Renal cortical epithelial cell (primary cell): ENCODE data around the gene CEACAM16. TPM values are rescaled to one million over a fixed set of nuclear protein-coding genes. Genes with fewer than 3 reads are reported as not detected.

Experiments used
- DNase-seq: peaks from one replicate; pipeline ENCODE4 v3.0.0-alpha.2; 2011; ENCODE audit warnings: low read depth
- total RNA-seq: library from RNA; depleted of rRNA; stranded (reverse); fragments of >200 nt; gene quantifications from 2 replicates; pipeline ENCODE4 v1.2.3, GENCODE V29; 2014

The CEACAM16 gene
- total RNA-seq, 1 donor from 2014 or later, result not detected

- no peak for DNase-seq
Observed at GRCh38 chr19:44725251-44725650, 26.3 kb downstream of the CEACAM16 start.

GRCh38 chr19:44725684-44726083, 26.7 kb downstream of the CEACAM16 start:
- DNase-seq, result no peak

- DNase-seq, result no peak
Observed at GRCh38 chr19:44726465-44726864, 27.5 kb downstream of the CEACAM16 start.

- DNase-seq, result no peak
Observed at GRCh38 chr19:44728178-44728577, 29.2 kb downstream of the CEACAM16 start.

DNA sequence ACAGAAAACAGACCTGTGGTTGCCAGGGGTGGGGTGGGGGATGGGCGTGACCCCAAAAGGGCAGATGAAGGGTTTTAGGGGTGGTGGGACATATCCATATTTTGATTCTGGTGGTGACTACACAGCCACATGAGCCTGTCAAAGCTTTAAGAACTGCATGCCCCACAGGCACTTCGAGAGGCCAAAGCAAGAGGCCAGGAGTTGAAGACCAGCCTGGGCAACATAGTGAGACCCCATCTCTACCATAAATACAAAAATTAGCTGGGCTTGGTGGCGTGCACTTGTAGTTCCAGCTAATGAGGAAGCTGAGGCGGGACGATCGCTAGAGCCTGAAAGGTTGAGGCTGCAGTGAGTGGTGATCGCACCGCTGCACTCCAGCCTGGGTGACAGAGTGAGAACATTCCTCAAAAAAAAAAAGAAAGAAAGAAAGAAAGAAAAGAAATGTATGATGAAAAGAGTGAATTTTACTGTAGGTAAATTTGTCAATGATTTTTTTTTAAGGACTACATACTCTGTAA, 30.6 kb downstream of the CEACAM16 start:
- no peak for DNase-seq

- DNase-seq, result no peak
Observed at GRCh38 chr19:44731081-44731480, 32.1 kb downstream of the CEACAM16 start.

DNA sequence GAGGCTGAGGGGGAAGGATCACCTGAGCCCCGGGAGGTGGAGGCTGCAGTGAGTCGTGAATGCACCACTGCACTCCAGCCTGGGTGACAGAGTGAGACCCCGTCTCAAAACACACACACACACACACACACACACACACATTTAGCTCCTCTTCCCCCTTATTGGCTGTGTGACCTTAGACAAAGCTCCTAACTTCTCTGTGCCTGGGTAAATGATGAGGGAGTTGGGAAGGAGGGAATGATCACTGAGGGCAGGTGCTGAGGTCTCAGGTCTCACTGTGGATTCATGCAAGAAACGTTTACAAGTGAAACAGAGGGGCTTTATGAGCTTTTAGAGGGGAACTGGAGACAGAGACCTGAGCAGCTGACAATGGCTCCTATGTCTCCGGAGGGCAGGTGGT, 32.7 kb downstream of the CEACAM16 start:
- no peak for DNase-seq

- DNase-seq, result no peak
Observed at GRCh38 chr19:44732235-44733014, 33.5 kb downstream of the CEACAM16 start.

DNA sequence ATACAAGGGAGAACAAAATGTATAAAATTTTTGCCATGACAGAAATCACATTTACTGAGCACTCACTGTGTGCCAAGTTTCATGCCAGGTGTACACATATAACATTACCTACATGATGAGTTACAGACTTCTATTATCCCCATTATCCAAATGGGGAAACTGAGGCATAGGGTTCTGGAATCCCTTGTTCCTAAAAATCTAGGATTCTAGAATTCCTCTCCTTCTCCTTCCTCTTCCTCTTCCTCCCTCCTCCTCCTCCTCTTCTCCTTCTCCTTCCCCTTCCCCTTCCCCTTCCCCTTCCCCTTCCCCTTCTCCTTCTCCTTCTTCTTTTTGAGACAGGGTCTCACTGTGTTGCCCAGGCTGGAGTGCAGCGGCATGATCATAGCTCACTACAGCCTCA, 35.4 kb downstream of the CEACAM16 start:
- DNase-seq, result no peak

DNA sequence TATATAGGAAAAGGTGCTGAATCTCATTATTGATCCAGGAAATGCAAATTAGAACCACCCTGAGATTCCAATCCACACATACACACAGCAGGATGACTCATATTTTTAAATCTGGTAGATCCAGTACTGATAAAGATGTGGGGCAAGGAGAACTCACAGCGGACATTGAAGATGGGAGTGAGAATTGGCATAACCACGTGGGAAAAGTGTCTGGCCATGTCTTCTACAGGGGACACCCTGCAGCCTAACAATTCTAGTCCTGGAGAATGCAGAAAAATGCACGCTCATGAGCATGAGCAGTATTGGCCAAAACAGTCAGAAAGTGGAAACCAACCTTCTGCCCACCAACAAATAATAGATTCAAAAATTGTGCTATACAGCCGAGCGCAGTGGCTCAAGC, 36.1 kb downstream of the CEACAM16 start:
- DNase-seq, result no peak

DNA sequence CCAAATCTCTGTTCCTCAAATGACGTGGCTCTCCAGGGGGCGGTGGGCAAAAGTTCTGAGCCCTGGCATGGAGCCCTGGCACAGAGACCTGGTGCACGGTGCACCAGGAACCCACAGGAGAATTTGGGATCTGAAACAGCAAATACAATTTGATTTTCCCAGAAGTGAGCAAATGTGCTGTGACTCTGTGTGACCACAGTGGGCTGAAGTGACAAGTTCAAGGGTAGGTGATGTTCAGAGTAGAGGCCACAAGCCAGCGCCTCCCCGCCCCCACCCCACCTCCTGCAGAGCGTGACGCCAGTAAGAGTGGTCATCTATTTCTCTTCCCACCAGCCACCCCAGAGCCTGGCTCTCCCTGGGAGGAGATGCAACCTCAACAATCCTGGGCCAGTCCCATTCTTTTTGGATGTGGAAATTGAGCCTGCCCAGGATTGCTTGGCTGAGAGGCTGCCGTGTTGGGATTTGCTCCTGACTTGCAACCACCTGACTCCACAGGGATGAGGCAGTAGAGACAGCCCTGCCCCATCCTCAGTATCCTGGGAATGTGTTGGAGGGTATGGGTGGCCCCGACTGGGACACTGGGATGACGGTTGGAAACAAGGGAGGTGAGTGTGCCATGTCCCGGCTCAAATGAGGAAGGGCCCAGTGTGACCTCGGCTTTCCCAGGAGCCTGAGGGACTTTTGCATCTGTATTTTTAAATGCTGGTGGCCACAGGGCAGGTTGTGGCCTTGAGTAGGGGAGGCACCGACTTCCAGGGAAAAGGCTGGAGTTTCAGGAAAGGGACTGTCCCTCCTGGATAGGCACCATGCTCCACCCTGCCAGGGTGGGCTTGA, 38.5 kb downstream of the CEACAM16 start:
- DNase-seq, result peak; percentile 65

DNA sequence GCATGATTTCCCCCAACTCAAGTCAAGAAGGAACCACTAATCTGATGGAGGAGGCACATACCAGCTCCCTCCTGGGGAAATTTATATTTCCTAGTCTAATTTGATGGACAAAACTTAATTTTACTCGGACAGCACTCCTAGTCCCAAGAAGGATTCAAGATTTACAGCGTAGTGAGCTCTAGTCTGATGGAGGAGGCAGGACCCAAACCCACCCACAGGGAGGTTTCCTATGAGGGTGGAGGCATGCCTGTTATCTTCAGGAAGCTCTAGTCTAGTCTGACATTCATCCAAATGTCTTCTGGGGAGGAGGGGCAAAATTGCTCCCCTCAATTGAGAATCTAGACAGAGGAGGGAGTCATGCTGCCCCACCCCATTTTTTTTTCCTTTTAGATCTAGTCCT, 39.2 kb downstream of the CEACAM16 start:
- DNase-seq, result no peak

DNA sequence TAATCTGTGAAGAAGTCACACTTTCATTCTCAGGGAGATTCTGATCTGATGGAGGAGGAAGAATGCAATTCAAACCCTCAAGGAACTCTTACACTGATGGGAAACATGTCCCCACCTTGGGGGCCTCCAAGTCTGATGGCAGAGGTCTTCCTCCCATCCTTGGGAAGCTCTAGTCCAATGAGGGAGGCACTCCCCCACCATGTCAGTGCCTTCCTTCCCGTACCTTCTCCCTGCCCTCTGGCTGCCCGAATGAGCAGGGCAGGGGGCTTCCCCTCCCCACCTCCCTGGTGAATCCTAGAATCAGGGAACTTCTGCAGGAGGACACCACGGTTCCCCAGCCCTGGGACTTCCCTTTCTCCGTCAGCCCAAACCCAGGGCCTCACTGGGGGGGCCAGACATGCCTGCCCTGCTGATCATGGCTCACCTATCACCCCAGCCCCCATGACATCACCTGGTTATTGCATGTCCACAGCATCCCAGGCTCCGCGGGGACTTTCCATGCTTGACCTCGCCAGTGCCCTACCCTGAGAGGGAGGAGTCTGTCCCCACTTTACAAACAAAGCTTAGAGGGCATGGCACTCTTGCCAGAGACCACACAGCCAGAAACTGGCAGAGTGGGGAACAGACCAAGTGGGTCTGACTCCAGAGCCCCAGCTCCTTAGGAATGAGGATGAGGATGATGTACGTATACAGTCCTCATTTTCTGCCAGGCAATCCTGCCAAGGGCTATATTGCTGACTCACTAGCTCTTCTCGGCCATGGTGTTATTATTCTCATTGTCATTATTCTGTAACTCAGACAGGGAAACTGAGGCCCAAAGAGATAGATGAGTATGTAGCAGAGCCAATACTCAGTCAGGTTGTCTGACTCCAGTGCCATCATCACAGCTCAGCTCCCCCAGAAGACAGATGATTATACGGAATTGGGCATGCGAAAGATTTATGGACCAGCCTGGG, 39.9 kb downstream of the CEACAM16 start:
- DNase-seq, result peak; percentile 77

GRCh38 chr19:44740351-44740824, 41.4 kb downstream of the CEACAM16 start:
- DNase-seq, result no peak

DNA sequence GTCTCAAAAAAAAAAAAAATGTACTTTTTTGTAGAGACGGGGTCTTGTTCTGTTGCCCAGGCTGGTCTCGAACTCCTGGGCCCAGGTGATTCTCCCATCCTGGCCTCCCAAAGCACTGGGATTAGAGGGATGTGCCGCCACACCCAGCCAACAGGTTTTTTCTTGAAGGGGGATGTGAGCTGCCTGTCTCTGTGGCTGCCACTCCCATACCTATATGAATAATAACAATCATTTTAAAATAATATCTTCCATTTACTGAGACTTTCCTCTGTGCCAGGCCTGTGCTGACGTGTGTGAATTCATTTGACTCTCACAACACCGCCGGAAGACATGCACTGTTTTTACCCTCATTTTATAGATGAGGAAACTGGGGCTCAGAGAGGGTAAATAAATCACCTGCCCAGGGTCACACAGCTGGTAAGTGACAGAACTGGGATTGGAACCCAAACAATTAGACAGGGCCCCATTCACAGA, 42.3 kb downstream of the CEACAM16 start:
- DNase-seq, result no peak

GRCh38 chr19:44741841-44742329, 42.9 kb downstream of the CEACAM16 start:
- peak; percentile 100 for DNase-seq

DNA sequence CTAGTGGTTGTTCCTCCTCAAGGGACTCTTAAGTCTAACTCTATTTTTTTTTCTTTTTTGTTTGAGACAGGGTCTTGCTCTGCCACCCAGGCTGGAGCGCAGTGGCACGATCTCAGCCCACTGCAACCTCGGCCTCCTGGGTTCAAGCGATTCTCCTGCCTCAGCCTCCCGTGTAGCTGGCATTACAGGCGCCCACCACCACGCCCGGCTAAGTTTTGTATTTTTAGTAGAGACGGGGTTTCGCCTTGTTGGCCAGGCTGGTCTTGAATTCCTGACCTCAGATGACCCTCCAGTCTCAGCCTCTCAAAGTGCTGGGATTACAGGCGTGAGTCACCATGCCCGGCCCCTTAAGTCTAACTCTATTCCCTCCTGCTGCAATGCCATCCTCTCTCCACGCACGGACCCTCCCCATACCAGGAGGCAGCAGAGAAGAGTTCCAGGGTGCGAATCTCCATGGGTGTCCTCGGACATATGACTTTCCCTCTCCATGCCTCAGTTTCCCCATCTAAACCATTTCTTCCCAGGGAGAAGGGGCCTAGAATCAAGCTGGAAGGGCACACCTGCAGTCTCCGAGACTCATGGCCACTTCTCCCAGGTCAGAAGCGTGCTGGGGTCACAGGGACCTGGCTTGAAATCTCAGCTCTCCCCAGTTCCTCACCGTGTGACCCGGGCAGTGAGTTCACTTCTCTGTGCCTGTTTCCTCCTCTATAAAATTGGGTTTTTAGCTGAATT, 43.5 kb downstream of the CEACAM16 start:
- DNase-seq, result peak; percentile 72

- no peak for DNase-seq
Observed at GRCh38 chr19:44744871-44745332, 46.0 kb downstream of the CEACAM16 start.

DNA sequence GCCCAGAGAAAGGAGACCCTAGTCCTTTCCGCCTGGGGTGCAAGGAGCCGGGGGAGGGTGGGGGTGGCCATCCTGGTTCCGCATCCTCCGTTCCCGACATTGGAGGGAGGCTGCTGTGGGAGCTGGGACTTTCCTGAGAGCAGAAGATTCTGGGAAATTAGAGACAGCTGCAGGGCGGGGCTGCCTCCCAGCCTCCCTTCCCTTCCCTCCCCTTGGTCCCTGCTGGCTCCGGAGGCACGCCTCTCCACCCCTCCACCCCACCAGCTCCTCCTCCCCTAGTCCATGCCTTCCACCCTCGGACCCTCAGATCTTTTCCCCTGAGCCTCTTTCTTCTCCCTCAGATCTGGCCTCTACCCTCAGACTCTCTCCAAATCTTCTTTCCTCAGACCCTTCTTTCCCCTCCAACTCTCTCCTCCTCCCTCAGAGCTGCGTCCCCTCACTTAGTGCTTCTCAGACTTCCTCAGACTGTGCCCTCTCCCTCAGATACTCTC, 46.4 kb downstream of the CEACAM16 start:
- peak; percentile 71 for DNase-seq
